Calu3 (cell line): ENCODE results near the gene UFC1. TPM values are rescaled to one million over a fixed set of nuclear protein-coding genes. Genes with fewer than 3 reads are reported as not detected.

ENCODE experiments used
- BruUV-seq: library from RNA; stranded (reverse); fragments of 400-500 nt; replicated peaks from 2 replicates; lab custom pipeline; 2021; lab: Mats Ljungman, UMichigan
- CTCF ChIA-PET: fragments of 300-600 bp; sonication (Branson Sonifier 250); formaldehyde crosslinking; loops from one replicate; lab custom pipeline; 2022; ENCODE audit warnings: antibody characterized with exemption; lab: Charles Lee
- DNase-seq: peaks from one replicate; pipeline ENCODE4 v3.0.0; 2022
- H3K27ac Mint-ChIP-seq: one replicate; pipeline ENCODE4 v1.8.0; 2022; ENCODE audit warnings: mixed read lengths; ENCODE audit not compliant: unreplicated experiment
- H3K27me3 Mint-ChIP-seq: one replicate; pipeline ENCODE4 v1.8.0; 2022; ENCODE audit warnings: mixed read lengths; ENCODE audit not compliant: unreplicated experiment
- H3K36me3 Mint-ChIP-seq: one replicate; pipeline ENCODE4 v1.8.0; 2022; ENCODE audit warnings: mild to moderate bottlenecking, moderate library complexity, mixed read lengths; ENCODE audit not compliant: insufficient read depth, unreplicated experiment
- H3K4me1 Mint-ChIP-seq: one replicate; pipeline ENCODE4 v1.8.0; 2022; ENCODE audit warnings: mild to moderate bottlenecking, low read depth, mixed read lengths; ENCODE audit not compliant: unreplicated experiment
- H3K4me3 Mint-ChIP-seq: one replicate; pipeline ENCODE4 v1.8.0; 2022; ENCODE audit warnings: mild to moderate bottlenecking, low read depth, moderate library complexity, mixed read lengths; ENCODE audit not compliant: unreplicated experiment
- H3K9me3 Mint-ChIP-seq: one replicate; pipeline ENCODE4 v1.8.0; 2022; ENCODE audit warnings: low read depth, mixed read lengths; ENCODE audit not compliant: unreplicated experiment
- intact Hi-C: fragments of 100-400 bp; cut with micrococcal nuclease; formaldehyde crosslinking; loops from one replicate; pipeline ENCODE4 v1.10.0; 2022; ENCODE audit not compliant: unreplicated experiment
- total RNA-seq: library from RNA; stranded (reverse); gene quantifications from 2 replicates; pipeline ENCODE4 v1.2.3, GENCODE V29; 2022
- TF ChIP-seq, protein P1 (sequence below): fragments of 200-600 bp; IDR thresholded peaks from one replicate; pipeline ENCODE4 v1.8.0; 2022; ENCODE audit warnings: antibody characterized with exemption; ENCODE audit not compliant: unreplicated experiment

Gene UFC1
- total RNA-seq, 1 experiment from 2014 or later: 85.8 TPM

GRCh38 chr1:161171696-161172095 lies 17.9 kb downstream of the UFC1 start:
- intact Hi-C loops: no loop called here
- no peaks in the 10 kb centered on the region for H3K27me3 Mint-ChIP-seq
- peaks cover 56% of the 10 kb centered on the region for H3K36me3 Mint-ChIP-seq
- H3K27ac Mint-ChIP-seq: no peak overlapping the region
- BruUV-seq: TSS peak; percentile 2
- TF ChIP-seq, protein P1, sequence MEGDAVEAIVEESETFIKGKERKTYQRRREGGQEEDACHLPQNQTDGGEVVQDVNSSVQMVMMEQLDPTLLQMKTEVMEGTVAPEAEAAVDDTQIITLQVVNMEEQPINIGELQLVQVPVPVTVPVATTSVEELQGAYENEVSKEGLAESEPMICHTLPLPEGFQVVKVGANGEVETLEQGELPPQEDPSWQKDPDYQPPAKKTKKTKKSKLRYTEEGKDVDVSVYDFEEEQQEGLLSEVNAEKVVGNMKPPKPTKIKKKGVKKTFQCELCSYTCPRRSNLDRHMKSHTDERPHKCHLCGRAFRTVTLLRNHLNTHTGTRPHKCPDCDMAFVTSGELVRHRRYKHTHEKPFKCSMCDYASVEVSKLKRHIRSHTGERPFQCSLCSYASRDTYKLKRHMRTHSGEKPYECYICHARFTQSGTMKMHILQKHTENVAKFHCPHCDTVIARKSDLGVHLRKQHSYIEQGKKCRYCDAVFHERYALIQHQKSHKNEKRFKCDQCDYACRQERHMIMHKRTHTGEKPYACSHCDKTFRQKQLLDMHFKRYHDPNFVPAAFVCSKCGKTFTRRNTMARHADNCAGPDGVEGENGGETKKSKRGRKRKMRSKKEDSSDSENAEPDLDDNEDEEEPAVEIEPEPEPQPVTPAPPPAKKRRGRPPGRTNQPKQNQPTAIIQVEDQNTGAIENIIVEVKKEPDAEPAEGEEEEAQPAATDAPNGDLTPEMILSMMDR: no peak
- no peak overlapping the region for H3K4me3 Mint-ChIP-seq
- H3K9me3 Mint-ChIP-seq: no peaks in the 10 kb centered on the region
- peaks cover 13% of the 10 kb centered on the region for H3K4me1 Mint-ChIP-seq
- DNase-seq: no peak
- CTCF ChIA-PET: no interaction called here

DNA sequence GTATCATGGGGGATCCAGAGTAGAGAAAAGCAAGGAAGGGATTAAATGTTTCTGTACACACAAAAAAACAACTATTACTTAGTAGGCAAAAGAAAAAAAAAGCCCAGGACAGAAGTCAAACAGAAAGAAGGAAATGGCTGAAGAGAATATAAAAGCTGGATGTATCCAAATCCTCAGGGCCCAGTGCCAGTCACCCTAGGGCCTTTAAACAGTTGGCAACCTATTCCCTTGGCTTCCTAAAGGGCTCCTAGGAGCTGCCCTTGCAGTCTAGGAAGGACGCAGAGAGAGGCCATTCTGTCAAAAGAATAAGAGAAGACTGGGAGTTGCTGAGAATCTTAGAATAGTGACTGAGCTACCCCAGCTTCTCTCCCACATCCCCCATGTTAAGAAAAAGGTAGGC lies 18.6 kb downstream of the UFC1 start:
- CTCF ChIA-PET: interaction anchor here (0.7 kb wide), 1 partner anchor 10 kb away, joined by 4 read pairs; no protein-coding TSS in a partner anchor
- intact Hi-C loops: no loop called here
- DNase-seq: no peak
- no peak overlapping the region for H3K27ac Mint-ChIP-seq
- H3K9me3 Mint-ChIP-seq: no peaks in the 10 kb centered on the region
- H3K4me1 Mint-ChIP-seq: peaks cover 14% of the 10 kb centered on the region
- BruUV-seq: no TSS peak
- TF ChIP-seq, protein P1: no peak
- H3K36me3 Mint-ChIP-seq: peaks cover 56% of the 10 kb centered on the region
- H3K27me3 Mint-ChIP-seq: no peaks in the 10 kb centered on the region
- no peak overlapping the region for H3K4me3 Mint-ChIP-seq

GRCh38 chr1:161172776-161173376 lies 19.1 kb downstream of the UFC1 start:
- Mint-ChIP-seq H3K27me3 (no peaks in the 10 kb centered on the region), H3K9me3 (no peaks in the 10 kb centered on the region), H3K36me3 (peaks cover 56% of the 10 kb centered on the region), H3K27ac (no peak overlapping the region), H3K4me3 (no peak overlapping the region), H3K4me1 (peaks cover 18% of the 10 kb centered on the region)
- TF ChIP-seq, protein P1: no peak
- no TSS peak for BruUV-seq
- CTCF ChIA-PET: interaction anchor here (0.7 kb wide), 1 partner anchor 11 kb away, joined by 4 read pairs; no protein-coding TSS in a partner anchor
- no peak for DNase-seq
- intact Hi-C loops: no loop called here

DNA sequence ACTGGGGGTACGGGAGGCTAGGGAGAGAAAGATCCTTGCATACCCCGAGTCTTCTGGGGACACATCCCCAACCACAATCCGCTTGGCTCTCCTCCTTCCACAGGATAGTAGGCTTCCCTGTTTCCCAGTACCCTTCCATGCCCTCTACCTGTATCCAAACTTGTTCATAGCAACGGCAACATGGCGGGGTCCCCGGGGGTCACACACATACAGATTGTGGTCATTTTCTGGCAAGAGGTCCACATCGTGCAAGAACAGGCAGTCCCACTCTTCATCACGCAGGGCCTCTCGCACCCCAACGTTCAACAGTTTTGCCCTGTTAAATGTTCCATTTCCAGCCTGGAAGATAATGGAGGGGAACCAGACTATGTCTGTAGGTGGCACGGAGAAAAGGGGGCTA lies 19.9 kb downstream of the UFC1 start:
- Mint-ChIP-seq H3K36me3 (peaks cover 55% of the 10 kb centered on the region), H3K27me3 (no peaks in the 10 kb centered on the region), H3K9me3 (no peaks in the 10 kb centered on the region), H3K4me3 (no peak overlapping the region), H3K27ac (no peak overlapping the region), H3K4me1 (peaks cover 23% of the 10 kb centered on the region)
- CTCF ChIA-PET: no interaction called here
- TF ChIP-seq, protein P1: no peak
- intact Hi-C loops: no loop called here
- DNase-seq: no peak
- no TSS peak for BruUV-seq
